CD4-positive, alpha-beta T cell (primary cell): ENCODE results near the gene SPATA2L. TPM values are rescaled to one million over a fixed set of nuclear protein-coding genes. Genes with fewer than 3 reads are reported as not detected.
A peak's percentile ranks its signal among the peaks of the same experiment; 100 is the strongest.

Experiments
- ATAC-seq: fragments of 200-7000 bp; cut with Tn5 transposase; one replicate; pipeline ENCODE4 v1.10.0; 2022; ENCODE audit warnings: mild to moderate bottlenecking; ENCODE audit not compliant: poor library complexity
- CTCF ChIA-PET: fragments of 350-600 bp; sonication (Branson Sonifier 250); formaldehyde crosslinking; loops from one replicate; lab custom pipeline; 2021; ENCODE audit warnings: antibody characterized with exemption, inconsistent platforms; lab: Charles Lee
- POLR2A ChIA-PET: fragments of 350-600 bp; sonication (Branson Sonifier 250); formaldehyde crosslinking; loops from one replicate; lab custom pipeline; 2021; ENCODE audit warnings: antibody characterized with exemption, inconsistent platforms; lab: Charles Lee
- DNase-seq, 14 experiments: peaks; one replicate each; pipeline ENCODE4 v3.0.0-alpha.2; 2013 to 2020; ENCODE audit warnings: mixed read lengths in 2 of 14
- H3K27ac ChIP-seq, 2 donors: one replicate each; pipeline versions ENCODE4 v1.5.1 to v1.7.0; 2013; ENCODE audit warnings: low read length in 2 of 2, low read depth in 1 of 2, mild to moderate bottlenecking in 1 of 2
- H3K27me3 ChIP-seq, 2 experiments: 1 replicate in 1 of 2; 2 replicates in 1 of 2; pipeline versions ENCODE4 v1.6.1 to v1.7.0; 2013; ENCODE audit warnings: low read length in 2 of 2, control low read depth in 1 of 2, mild to moderate bottlenecking in 1 of 2, moderate library complexity in 1 of 2; ENCODE audit not compliant: insufficient read depth in 2 of 2, control insufficient read depth in 1 of 2
- H3K36me3 ChIP-seq: one replicate; pipeline ENCODE4 v1.6.1; 2013; ENCODE audit warnings: low read length, control low read depth; ENCODE audit not compliant: insufficient read depth
- H3K4me1 ChIP-seq: one replicate; pipeline ENCODE4 v1.6.1; 2013; ENCODE audit warnings: low read length, control low read depth; ENCODE audit not compliant: insufficient read depth
- H3K4me3 ChIP-seq: one replicate; pipeline ENCODE4 v1.5.1; 2013; ENCODE audit warnings: mild to moderate bottlenecking, low read length, moderate library complexity
- H3K9me3 ChIP-seq, 2 experiments: 1 replicate in 1 of 2; 2 replicates in 1 of 2; pipeline versions ENCODE4 v1.6.1 to v1.7.0; 2013; ENCODE audit warnings: low read length in 2 of 2, mild to moderate bottlenecking in 2 of 2, control low read depth in 1 of 2, moderate library complexity in 1 of 2; ENCODE audit not compliant: control insufficient read depth in 1 of 2, insufficient read depth in 1 of 2
- H3K27ac Mint-ChIP-seq: one replicate; pipeline ENCODE4 v1.8.0; 2020; ENCODE audit warnings: mixed read lengths
- H3K27me3 Mint-ChIP-seq: one replicate; pipeline ENCODE4 v1.8.0; 2021; ENCODE audit warnings: mixed read lengths
- H3K36me3 Mint-ChIP-seq: one replicate; pipeline ENCODE4 v1.8.0; 2021; ENCODE audit warnings: low read depth, mixed read lengths
- H3K4me1 Mint-ChIP-seq: one replicate; pipeline ENCODE4 v1.8.0; 2021; ENCODE audit warnings: low read depth, mixed read lengths
- H3K4me3 Mint-ChIP-seq: one replicate; pipeline ENCODE4 v1.8.0; 2020; ENCODE audit warnings: mild to moderate bottlenecking, mixed read lengths
- H3K9me3 Mint-ChIP-seq: one replicate; pipeline ENCODE4 v1.8.0; 2020; ENCODE audit warnings: mixed read lengths
- intact Hi-C, 2 experiments: fragments of 100-400 bp; cut with DNase I in 1 of 2; cut with micrococcal nuclease in 1 of 2; formaldehyde crosslinking; loops; one replicate each; pipeline versions ENCODE4 v1.15.1 to v1.9.0; 2023 to 2025; cut with DNase I, micrococcal nuclease
- total RNA-seq, 174 experiments: library from RNA in 2 of 174; stranded (reverse) in 2 of 174; gene quantifications; one replicate each; pipeline ENCODE4 v1.2.3 and lab custom pipeline; 2021 to 2026
- TF ChIP-seq, protein P1 (sequence below): fragments of 200-600 bp; IDR thresholded peaks from one replicate; pipeline ENCODE4 v1.8.0; 2022; ENCODE audit warnings: antibody characterized with exemption, mild to moderate bottlenecking

Gene SPATA2L
- total RNA-seq, 2 experiments from 2014 or later, result 26.1 to 28.3 TPM

DNA sequence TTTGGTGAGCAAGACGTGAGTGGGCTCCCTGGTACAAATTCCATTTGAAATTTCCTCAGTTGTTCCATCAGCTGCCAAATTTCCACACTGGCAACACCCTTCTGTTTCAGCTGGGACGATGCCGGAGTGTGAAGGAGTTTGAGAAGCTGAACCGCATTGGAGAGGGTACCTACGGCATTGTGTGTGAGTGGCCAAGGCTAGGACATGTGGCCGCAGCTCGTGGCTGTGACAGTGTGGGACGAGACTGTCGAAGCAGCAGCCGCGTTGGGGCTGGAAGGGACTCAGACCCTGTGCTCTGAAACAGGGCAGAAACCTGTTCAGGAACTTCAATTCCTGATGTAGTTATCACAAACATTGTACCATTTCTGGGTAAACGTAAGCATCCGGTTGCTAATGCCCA is 12.4 kb downstream of the SPATA2L start:
- intact Hi-C loops, result no loop called here

DNA sequence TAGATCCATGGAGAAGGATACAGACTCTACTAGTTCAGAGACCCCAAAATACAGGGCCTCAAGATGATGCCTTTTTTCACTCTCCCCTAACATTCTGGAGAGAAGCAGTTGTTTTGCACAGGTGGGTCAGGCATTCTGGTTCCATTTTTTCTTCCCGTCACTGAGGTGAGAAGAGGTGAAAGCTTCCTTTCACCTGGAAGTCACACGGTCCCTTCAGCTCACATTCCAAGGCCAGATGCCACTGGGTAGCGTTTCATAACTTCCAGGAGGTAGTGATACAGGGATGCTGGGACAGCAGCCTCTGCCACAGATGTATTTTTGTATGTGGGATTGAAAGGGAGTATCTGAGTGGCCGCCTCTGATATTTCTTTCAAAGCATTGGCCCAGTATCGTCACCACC is 13.1 kb downstream of the SPATA2L start:
- intact Hi-C loops, result no loop called here
- Histone ChIP-seq H3K9me3 (no peaks in the 10 kb centered on the region), H3K27ac (no peak overlapping the region), H3K27me3 (no peaks in the 10 kb centered on the region), H3K4me1 (peaks cover 20% of the 10 kb centered on the region), H3K36me3 (peaks cover 22% of the 10 kb centered on the region), H3K4me3 (no peak overlapping the region)
- peak overlapping the region; percentile 39 for H3K27ac Mint-ChIP-seq
- POLR2A ChIA-PET, result no interaction called here
- CTCF ChIA-PET, result interaction anchor here (0.9 kb wide), 1 partner anchor 12 kb away, joined by 3 read pairs; no protein-coding TSS in a partner anchor
- DNase-seq (no peak), ATAC-seq (no peak)
- peak overlapping the region; percentile 77 for H3K4me3 Mint-ChIP-seq
- no peaks in the 10 kb centered on the region for H3K27me3 Mint-ChIP-seq
- peaks cover 8% of the 10 kb centered on the region for H3K4me1 Mint-ChIP-seq
- H3K36me3 Mint-ChIP-seq, result peaks cover 30% of the 10 kb centered on the region
- TF ChIP-seq, protein P1, sequence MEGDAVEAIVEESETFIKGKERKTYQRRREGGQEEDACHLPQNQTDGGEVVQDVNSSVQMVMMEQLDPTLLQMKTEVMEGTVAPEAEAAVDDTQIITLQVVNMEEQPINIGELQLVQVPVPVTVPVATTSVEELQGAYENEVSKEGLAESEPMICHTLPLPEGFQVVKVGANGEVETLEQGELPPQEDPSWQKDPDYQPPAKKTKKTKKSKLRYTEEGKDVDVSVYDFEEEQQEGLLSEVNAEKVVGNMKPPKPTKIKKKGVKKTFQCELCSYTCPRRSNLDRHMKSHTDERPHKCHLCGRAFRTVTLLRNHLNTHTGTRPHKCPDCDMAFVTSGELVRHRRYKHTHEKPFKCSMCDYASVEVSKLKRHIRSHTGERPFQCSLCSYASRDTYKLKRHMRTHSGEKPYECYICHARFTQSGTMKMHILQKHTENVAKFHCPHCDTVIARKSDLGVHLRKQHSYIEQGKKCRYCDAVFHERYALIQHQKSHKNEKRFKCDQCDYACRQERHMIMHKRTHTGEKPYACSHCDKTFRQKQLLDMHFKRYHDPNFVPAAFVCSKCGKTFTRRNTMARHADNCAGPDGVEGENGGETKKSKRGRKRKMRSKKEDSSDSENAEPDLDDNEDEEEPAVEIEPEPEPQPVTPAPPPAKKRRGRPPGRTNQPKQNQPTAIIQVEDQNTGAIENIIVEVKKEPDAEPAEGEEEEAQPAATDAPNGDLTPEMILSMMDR, result no peak
- no peaks in the 10 kb centered on the region for H3K9me3 Mint-ChIP-seq

More for the DNA sequence above, 12.4 kb downstream of the SPATA2L start:
- ChIA-PET CTCF (interaction anchor here (1.7 kb wide), 1 partner anchor 11 kb away, joined by 5 read pairs; no protein-coding TSS in a partner anchor), POLR2A (no interaction called here)
- no peaks in the 10 kb centered on the region for H3K9me3 Mint-ChIP-seq
- peaks cover 9% of the 10 kb centered on the region for H3K4me1 Mint-ChIP-seq
- no peaks in the 10 kb centered on the region for H3K27me3 Mint-ChIP-seq
- H3K27ac ChIP-seq, result no peak overlapping the region
- H3K27me3 ChIP-seq, result no peaks in the 10 kb centered on the region
- H3K36me3 Mint-ChIP-seq, result peaks cover 37% of the 10 kb centered on the region
- H3K4me3 Mint-ChIP-seq, result no peak overlapping the region
- no peaks in the 10 kb centered on the region for H3K9me3 ChIP-seq
- peaks cover 30% of the 10 kb centered on the region for H3K36me3 ChIP-seq
- TF ChIP-seq, protein P1, result no peak
- ATAC-seq, result no peak
- DNase-seq, result no peak
- H3K4me1 ChIP-seq, result peaks cover 20% of the 10 kb centered on the region
- no peak overlapping the region for H3K27ac Mint-ChIP-seq
- no peak overlapping the region for H3K4me3 ChIP-seq

DNA sequence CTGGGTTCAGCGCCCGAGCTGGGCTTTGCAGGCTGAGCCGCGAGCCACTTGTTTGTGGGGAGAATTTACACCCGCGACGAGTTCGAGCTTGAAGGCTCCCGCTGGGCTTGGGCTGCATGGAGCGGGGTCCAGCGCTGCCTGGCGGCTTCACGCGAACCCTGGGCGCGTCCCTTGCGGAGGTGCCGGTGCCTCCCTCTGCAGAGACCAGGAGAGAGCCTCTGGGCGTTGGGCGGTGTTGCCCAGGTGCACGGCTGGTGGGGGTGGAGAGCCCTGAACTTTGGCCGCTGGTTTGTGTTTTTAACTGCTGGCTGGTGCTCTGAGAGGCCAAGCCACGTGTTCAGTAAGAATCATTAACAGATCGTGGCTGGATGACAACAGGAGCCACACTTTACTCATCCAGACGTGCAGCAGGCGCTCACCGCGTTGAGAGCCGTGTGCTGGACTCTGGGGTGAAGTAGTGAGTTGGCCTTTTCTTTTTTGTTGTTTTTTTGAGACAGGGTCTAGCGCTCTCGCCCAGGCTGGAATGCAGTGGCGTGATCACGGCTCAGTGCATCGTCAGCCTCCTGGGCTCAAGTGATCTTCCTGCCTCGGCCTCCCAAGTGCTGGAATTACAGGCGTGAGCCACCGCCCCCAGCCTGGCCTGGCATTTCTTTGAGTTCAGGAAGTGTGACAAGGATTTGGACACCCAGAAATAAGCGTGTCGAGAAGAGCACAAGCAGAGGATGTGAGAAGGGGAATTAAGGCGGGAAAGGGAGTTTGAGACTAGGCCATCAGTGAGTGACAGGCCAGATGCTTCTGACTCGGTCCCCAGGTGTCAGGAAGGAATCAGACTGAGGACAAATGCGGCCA is 14.2 kb downstream of the SPATA2L start:
- Histone ChIP-seq H3K36me3 (peaks cover 16% of the 10 kb centered on the region), H3K4me3 (peak overlapping the region; percentile 87), H3K27ac (peak overlapping the region; percentile 45 to 73), H3K4me1 (peaks cover 20% of the 10 kb centered on the region), H3K9me3 (no peaks in the 10 kb centered on the region), H3K27me3 (no peaks in the 10 kb centered on the region)
- TF ChIP-seq, protein P1, result no peak
- Mint-ChIP-seq H3K4me3 (peak overlapping the region; percentile 87), H3K27me3 (no peaks in the 10 kb centered on the region), H3K9me3 (no peaks in the 10 kb centered on the region), H3K36me3 (peaks cover 26% of the 10 kb centered on the region), H3K4me1 (peaks cover 5% of the 10 kb centered on the region), H3K27ac (peak overlapping the region; percentile 70)
- DNase-seq (peak in 1 of 14 experiments; percentile 12), ATAC-seq (no peak)
- POLR2A ChIA-PET, result interaction anchor here (1.0 to 1.5 kb wide), 6 partner anchors 9 to 186 kb away, joined by 3 to 20 read pairs (median 6); partner anchors contain the start of genes SPATA2L and TCF25
- intact Hi-C loops, result no loop called here
- CTCF ChIA-PET, result interaction anchor here (0.9 to 1.5 kb wide), 2 partner anchors 13 kb away, joined by 3 to 20 read pairs; partner anchors contain the start of gene SPATA2L
